Measurements from ENCODE around the gene DAZL.

DNA sequence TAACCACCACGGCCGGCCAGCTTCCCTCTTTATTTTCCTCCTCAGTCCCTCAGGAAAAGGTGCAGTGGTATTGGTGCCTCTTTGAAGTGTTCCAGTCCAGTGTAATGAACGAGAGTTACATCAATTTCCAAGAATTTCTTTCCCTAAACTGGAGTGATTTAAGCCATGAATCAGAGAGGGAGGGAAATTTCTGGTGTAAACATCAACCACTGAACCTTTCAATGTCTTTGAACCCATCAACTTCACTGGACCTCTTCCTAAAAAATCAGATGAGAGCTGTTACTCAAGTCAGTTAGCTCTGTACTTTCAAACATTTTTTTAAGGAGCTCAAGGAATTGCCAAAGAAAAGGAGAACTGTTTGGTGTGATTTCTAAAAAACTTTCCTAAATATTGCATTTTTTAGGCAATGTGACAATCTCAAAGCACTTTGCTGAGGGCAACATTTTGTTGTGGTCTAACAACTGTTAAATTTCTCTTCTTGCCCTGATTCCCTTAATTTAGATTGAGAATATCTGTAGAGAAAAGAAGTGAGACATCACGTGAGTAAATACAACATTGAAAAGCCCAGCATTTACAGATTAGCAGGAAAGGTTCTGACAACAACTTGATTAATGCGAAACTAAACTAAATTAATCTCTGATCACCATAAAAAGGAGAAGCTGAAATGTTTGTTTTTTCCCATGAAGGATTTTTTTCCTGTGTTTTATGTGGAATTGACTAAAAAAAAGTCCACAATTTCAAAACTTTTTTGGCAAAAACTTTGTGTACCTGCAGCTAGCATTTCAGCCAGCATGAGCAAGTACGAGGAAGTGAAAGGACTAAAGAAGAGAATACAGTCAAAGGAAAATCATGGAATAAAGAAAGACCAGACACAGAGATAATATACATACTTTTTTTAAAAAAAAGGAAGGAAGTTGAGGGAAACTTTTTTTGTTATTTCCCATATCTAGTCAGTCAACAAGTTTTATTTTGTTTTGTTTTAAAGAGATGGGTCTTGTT, 9.1 kb upstream of the DAZL start:
- TF ChIP-seq, protein P1, sequence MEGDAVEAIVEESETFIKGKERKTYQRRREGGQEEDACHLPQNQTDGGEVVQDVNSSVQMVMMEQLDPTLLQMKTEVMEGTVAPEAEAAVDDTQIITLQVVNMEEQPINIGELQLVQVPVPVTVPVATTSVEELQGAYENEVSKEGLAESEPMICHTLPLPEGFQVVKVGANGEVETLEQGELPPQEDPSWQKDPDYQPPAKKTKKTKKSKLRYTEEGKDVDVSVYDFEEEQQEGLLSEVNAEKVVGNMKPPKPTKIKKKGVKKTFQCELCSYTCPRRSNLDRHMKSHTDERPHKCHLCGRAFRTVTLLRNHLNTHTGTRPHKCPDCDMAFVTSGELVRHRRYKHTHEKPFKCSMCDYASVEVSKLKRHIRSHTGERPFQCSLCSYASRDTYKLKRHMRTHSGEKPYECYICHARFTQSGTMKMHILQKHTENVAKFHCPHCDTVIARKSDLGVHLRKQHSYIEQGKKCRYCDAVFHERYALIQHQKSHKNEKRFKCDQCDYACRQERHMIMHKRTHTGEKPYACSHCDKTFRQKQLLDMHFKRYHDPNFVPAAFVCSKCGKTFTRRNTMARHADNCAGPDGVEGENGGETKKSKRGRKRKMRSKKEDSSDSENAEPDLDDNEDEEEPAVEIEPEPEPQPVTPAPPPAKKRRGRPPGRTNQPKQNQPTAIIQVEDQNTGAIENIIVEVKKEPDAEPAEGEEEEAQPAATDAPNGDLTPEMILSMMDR (IDR thresholded peaks at IDR 0.05 in 2 of 3, conservative IDR thresholded peaks at IDR 0.05 in 1 of 3; ENCODE audit: insufficient read depth in 2 of 3, low read depth in 1 of 3, low read length in 3 of 3) = no peak
- no peak for TF ChIP-seq SMARCE1 (IDR thresholded peaks at IDR 0.05)
- TF ChIP-seq GATAD2A (IDR thresholded peaks at IDR 0.05) = no peak
- no peak for TF ChIP-seq EHMT2 (IDR thresholded peaks at IDR 0.05)
- TF ChIP-seq, protein P2, sequence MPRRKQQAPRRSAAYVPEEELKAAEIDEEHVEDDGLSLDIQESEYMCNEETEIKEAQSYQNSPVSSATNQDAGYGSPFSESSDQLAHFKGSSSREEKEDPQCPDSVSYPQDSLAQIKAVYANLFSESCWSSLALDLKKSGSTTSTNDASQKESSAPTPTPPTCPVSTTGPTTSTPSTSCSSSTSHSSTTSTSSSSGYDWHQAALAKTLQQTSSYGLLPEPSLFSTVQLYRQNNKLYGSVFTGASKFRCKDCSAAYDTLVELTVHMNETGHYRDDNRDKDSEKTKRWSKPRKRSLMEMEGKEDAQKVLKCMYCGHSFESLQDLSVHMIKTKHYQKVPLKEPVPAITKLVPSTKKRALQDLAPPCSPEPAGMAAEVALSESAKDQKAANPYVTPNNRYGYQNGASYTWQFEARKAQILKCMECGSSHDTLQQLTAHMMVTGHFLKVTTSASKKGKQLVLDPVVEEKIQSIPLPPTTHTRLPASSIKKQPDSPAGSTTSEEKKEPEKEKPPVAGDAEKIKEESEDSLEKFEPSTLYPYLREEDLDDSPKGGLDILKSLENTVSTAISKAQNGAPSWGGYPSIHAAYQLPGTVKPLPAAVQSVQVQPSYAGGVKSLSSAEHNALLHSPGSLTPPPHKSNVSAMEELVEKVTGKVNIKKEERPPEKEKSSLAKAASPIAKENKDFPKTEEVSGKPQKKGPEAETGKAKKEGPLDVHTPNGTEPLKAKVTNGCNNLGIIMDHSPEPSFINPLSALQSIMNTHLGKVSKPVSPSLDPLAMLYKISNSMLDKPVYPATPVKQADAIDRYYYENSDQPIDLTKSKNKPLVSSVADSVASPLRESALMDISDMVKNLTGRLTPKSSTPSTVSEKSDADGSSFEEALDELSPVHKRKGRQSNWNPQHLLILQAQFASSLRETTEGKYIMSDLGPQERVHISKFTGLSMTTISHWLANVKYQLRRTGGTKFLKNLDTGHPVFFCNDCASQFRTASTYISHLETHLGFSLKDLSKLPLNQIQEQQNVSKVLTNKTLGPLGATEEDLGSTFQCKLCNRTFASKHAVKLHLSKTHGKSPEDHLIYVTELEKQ (CRISPR knock-in tag; IDR thresholded peaks at IDR 0.05) = no peak
- TF ChIP-seq JUN (IDR thresholded peaks at IDR 0.05; ENCODE audit: borderline replicate concordance, low read depth, low read length) = no peak
- no peak for TF ChIP-seq JUN (CRISPR knock-in tag; IDR thresholded peaks at IDR 0.05; ENCODE audit: borderline replicate concordance)
- TF ChIP-seq MAFF (IDR thresholded peaks at IDR 0.05; ENCODE audit: low read length) = no peak
- TF ChIP-seq CAMTA2 (CRISPR knock-in tag; conservative IDR thresholded peaks at IDR 0.05) = no peak
- TF ChIP-seq SIN3B (IDR thresholded peaks at IDR 0.05; ENCODE audit: low read depth) = no peak
- TF ChIP-seq NR4A1 (CRISPR knock-in tag; IDR thresholded peaks at IDR 0.05) = no peak
- no peak for TF ChIP-seq NR4A1 (tag; IDR thresholded peaks at IDR 0.05)
- no peak for TF ChIP-seq TBP (optimal IDR thresholded peaks at IDR 0.05; ENCODE audit: low read depth, low read length)
- TF ChIP-seq NR2C2 (CRISPR knock-in tag; IDR thresholded peaks at IDR 0.05) = no peak
- no peak for TF ChIP-seq NR2C2 (tag; IDR thresholded peaks at IDR 0.05)
